ENCODE measurements around the gene ZBTB39.

DNA sequence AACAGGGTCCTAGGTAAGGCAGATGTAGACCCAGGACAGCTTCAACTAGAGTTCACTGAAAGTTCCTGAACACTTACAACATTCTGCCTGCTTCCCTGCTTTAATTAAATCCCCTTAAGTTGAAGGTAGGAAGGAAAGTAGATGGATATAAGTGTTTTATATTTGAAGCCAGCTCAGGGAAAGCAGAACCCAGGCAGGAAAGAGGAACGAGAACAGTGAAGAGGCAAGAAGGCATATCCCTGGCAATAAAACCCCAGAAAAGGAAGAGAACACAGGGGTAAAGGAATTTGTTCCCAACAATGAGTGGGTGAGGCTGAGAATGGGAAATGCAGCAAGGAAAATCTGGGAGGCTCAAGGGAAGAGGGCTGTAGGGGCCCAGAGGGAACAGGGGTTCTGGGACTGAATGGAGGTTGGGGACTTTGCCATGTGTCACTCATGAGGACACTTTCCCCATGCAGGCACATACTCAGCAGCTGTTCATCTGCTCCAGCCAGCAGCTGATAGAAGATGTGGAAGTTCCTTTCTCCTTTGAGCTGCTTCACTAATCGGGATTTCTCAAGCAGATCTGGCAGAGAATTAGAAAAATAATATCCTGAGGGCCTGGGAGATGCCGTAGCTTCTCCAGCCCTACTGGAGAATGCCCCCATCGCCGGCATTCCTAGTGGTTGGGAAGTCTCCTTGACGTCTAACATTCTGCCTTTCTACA, 39.9 kb upstream of the ZBTB39 start:
- TF ChIP-seq CTCF (IDR thresholded peaks at IDR 0.05; ENCODE audit: low read depth, low read length): no peak
- no peak for TF ChIP-seq EZH2phosphoT487 (IDR thresholded peaks at IDR 0.05; ENCODE audit: low read depth)
